Activated naive CD4-positive, alpha-beta T cell treated with anti-CD3 and anti-CD28 coated beads, Interleukin-2, amount 50 U/mL, for 24 hours (primary cell): Measurements from ENCODE around the gene HPCAL1.

Experiments used
- H3K27ac Mint-ChIP-seq: one replicate; pipeline ENCODE4 v1.8.0; 2021; ENCODE audit warnings: mild to moderate bottlenecking, mixed read lengths
- H3K27me3 Mint-ChIP-seq: one replicate; pipeline ENCODE4 v1.8.0; 2021; ENCODE audit warnings: mixed read lengths
- H3K36me3 Mint-ChIP-seq: one replicate; pipeline ENCODE4 v1.8.0; 2021; ENCODE audit warnings: mixed read lengths
- H3K4me1 Mint-ChIP-seq: one replicate; pipeline ENCODE4 v1.8.0; 2021; ENCODE audit warnings: mixed read lengths
- H3K4me3 Mint-ChIP-seq: one replicate; pipeline ENCODE4 v1.8.0; 2021; ENCODE audit warnings: mild to moderate bottlenecking, mixed read lengths
- H3K9me3 Mint-ChIP-seq: one replicate; pipeline ENCODE4 v1.8.0; 2021; ENCODE audit warnings: mixed read lengths

HPCAL1 gene

DNA sequence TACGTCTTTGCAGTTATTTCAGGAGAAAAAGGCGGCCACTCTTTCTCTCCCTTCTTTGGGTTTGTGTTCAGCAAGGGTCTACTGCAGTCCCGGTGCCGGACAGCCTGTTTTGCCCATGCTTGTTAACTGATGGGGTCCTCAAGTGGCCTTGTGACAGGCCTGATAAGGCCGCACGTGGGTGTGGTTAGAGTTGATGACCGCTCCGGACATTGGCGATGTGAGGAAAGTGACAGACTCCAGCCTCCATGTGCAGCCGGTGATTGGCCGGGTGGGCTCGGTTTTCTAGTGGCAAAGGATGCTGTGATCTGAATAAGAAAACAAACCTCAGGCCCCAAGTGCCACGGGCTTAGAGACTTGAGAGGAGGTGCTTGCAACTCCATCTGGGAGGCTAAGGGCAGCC, 15.6 kb downstream of the HPCAL1 start:
- Mint-ChIP-seq H3K4me1 (peaks cover 60% of the 10 kb centered on the region), H3K36me3 (peaks cover 7% of the 10 kb centered on the region), H3K9me3 (peaks cover 4% of the 10 kb centered on the region), H3K27me3 (no peaks in the 10 kb centered on the region), H3K27ac (no peak overlapping the region), H3K4me3 (no peak overlapping the region)

DNA sequence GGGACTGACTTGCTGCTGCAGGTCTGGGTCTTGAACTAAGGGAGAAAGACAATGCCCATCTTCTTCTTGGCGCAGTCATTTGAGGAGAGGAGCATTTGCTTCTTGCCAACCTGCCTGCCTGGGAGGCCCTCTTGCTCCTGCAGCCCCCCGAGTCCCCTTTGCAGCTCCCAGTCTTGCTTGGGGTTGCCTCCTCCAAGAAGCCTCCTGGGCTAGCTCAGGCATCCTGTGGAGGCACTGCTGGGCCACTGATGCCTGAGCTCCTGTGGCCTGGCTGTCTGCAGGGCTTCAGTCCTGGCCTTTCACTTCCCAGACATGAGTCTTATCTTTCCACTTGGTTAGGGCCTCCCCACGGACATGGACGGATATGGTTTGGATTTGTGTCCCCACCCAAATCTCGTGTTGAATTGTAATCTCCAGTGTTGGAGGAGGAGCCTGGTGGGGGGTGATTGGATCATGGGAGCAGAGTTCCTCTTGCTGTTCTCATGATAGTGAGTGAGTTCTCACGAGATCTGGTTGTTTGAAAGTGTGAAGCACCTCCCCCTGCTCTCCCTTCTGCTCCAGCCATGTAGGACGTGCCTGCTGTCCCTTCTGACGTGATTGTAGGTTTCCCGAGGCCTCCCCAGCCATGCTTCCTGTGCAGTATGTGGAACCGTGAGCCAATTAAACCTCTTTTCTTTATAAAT, 17.3 kb downstream of the HPCAL1 start:
- Mint-ChIP-seq H3K27ac (peak overlapping the region; percentile 33), H3K4me3 (no peak overlapping the region), H3K4me1 (peaks cover 68% of the 10 kb centered on the region), H3K36me3 (peaks cover 7% of the 10 kb centered on the region), H3K9me3 (peaks cover 4% of the 10 kb centered on the region), H3K27me3 (no peaks in the 10 kb centered on the region)

DNA sequence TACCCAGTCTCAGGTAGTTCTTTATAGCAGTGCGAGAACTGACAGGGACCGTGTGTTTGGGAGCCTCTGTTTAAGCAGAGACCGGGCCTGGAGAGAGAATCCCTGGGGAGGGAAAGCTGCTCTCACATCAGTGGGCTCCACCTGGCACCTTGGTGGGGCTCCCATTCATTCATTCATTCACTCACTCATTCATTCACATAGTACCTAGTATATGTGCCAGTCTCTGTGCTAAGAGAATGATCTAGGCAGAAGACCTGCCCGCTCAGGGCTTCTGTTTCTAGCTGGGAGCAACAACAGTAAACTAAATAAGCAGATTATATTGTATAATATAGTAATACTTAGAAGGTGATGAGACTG, 17.8 kb downstream of the HPCAL1 start:
- Mint-ChIP-seq H3K4me1 (peaks cover 71% of the 10 kb centered on the region), H3K27ac (peak overlapping the region; percentile 33), H3K4me3 (no peak overlapping the region), H3K27me3 (no peaks in the 10 kb centered on the region), H3K36me3 (peaks cover 7% of the 10 kb centered on the region), H3K9me3 (peaks cover 4% of the 10 kb centered on the region)

DNA sequence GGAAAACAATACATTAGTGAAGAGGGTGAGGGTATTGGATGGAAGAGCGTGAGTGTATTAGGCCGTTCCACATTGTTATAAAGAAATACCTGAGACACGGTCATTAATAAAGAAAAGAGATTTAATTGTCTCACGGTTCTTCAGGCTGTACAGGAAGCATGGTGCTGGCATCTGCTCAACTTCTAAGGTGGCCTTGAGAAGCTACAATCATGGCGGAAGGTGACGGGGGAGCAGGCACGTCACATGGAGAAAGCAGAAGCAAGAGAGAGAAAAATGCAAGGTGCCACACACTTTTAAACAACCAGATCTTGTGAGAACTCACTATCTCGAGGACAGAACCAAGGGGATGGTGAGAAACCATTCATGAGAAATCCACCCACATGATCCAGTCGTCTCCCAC, 18.2 kb downstream of the HPCAL1 start:
- peak overlapping the region; percentile 59 for H3K27ac Mint-ChIP-seq
- no peaks in the 10 kb centered on the region for H3K27me3 Mint-ChIP-seq
- peaks cover 71% of the 10 kb centered on the region for H3K4me1 Mint-ChIP-seq
- peak overlapping the region; percentile 19 for H3K4me3 Mint-ChIP-seq
- peaks cover 7% of the 10 kb centered on the region for H3K36me3 Mint-ChIP-seq
- H3K9me3 Mint-ChIP-seq = peaks cover 4% of the 10 kb centered on the region

DNA sequence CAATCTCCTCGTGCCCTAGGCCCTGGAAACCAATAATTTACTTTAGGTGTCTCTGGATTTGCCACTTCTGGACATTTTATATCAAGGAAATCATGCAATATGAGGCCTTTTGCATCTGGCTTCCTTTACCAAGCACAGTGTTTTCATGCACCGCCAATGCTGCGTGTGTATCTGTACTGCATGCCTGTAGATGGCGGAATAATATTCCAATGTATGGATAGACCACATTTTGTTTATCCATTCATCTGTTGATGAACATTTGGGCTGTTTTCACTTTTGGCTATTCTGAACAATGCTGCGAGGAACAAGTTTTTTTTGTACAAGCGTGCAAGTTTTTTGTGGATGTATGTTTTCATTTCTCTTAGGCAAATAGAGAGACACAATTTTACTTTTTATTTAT, 18.9 kb downstream of the HPCAL1 start:
- peaks cover 7% of the 10 kb centered on the region for H3K36me3 Mint-ChIP-seq
- H3K27ac Mint-ChIP-seq = no peak overlapping the region
- no peak overlapping the region for H3K4me3 Mint-ChIP-seq
- H3K27me3 Mint-ChIP-seq = no peaks in the 10 kb centered on the region
- H3K9me3 Mint-ChIP-seq = peaks cover 4% of the 10 kb centered on the region
- peaks cover 71% of the 10 kb centered on the region for H3K4me1 Mint-ChIP-seq

DNA sequence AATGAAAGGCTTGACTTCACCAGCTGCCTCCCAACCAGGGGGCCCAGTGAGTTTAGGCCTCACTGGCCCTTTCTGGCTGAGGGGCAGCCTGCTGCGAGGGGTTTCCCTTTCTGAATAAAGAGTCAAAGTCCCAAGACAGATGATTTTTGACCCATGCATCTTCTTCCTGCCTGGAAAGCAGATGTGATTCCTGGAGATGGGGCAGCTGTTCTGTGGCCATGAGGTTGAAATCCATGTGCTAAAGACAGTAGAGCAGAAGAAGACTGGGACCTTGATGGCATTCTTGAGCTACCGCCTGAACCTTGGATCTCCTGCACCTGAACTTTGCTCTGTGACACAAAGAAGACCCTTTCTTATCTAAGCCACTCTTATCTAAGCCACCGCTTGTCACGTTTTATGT, 19.8 kb downstream of the HPCAL1 start:
- Mint-ChIP-seq H3K4me3 (no peak overlapping the region), H3K36me3 (peaks cover 7% of the 10 kb centered on the region), H3K4me1 (peaks cover 78% of the 10 kb centered on the region), H3K9me3 (peaks cover 4% of the 10 kb centered on the region), H3K27me3 (no peaks in the 10 kb centered on the region), H3K27ac (no peak overlapping the region)

DNA sequence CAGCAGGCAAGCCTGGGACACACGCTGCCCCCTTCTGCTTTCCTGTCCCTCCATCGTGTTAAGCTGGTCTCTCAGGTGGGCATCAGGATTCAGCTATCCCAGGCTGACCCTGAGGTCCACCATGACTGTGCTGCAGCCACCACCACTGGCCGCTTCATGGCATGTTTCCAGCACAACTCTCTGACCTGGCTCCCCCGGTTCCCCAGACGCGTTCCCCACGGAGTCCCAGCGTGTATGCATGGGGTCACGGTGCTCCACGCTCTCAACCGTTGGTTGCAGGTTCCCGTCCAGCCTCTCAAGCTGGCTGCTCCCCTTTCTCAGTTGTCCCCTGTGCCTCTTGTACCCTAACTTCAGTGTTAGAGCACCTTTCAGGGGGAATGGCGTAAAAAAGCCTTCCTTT, 20.3 kb downstream of the HPCAL1 start:
- no peak overlapping the region for H3K4me3 Mint-ChIP-seq
- no peaks in the 10 kb centered on the region for H3K27me3 Mint-ChIP-seq
- no peak overlapping the region for H3K27ac Mint-ChIP-seq

DNA sequence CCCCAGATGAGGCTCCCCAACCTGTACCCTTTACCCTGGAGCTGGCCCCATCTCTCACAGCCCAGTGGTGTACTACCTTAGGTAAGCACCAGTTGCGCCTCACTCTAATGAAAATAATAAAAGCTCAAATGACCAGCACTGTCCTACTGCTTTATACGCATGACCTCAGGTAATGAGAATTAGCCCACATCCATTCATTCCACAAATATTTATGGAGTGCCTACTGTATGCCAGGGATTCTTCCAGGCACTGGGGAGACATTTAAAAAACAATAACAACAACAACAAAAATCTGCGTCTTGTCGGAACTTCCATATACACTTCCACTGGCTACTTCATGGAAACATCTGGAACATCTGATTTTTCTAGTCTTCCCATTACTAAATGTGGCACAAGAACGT, 20.8 kb downstream of the HPCAL1 start:
- Mint-ChIP-seq H3K9me3 (peaks cover 4% of the 10 kb centered on the region), H3K27me3 (no peaks in the 10 kb centered on the region), H3K4me3 (no peak overlapping the region), H3K4me1 (peaks cover 80% of the 10 kb centered on the region), H3K27ac (no peak overlapping the region), H3K36me3 (peaks cover 7% of the 10 kb centered on the region)

More for the DNA sequence above, 20.3 kb downstream of the HPCAL1 start:
- H3K36me3 Mint-ChIP-seq = peaks cover 7% of the 10 kb centered on the region
- peaks cover 4% of the 10 kb centered on the region for H3K9me3 Mint-ChIP-seq
- H3K4me1 Mint-ChIP-seq = peaks cover 80% of the 10 kb centered on the region

DNA sequence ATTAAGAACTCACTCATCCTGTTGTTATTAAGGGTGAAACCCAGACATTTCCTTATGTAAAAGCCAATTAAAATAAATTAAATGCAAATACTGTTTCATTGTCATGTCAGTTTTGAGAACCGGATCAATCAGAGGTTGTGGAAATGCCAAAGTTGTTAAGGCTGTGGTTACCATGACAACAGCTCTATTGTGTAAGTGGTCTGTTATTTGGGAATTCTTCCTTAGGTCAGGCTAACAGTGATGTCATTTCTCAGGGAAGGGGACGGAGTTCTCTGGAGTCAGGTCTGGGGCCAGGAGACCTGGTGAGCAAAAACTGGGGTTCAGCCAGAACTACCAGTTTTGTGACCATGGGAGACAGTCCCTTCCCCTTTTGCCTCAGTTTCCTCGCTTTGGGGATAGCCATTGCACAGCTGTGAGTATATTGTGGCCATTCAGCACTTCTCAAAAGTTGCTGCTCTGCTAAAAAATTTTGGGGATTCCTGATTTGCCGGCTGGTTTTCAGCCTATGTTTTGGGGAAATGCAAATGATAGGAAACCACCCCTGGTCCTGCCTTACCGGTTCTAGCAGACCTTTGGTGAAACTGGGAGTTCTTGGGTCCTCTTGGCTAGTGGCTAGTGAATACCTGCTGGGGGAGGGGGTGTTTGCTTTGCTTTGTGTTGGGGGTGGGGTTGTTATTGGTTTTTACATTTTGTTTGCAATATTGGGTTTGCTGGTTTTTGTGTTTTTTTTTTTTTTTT, 21.6 kb downstream of the HPCAL1 start:
- peaks cover 4% of the 10 kb centered on the region for H3K9me3 Mint-ChIP-seq
- H3K27me3 Mint-ChIP-seq = no peaks in the 10 kb centered on the region

DNA sequence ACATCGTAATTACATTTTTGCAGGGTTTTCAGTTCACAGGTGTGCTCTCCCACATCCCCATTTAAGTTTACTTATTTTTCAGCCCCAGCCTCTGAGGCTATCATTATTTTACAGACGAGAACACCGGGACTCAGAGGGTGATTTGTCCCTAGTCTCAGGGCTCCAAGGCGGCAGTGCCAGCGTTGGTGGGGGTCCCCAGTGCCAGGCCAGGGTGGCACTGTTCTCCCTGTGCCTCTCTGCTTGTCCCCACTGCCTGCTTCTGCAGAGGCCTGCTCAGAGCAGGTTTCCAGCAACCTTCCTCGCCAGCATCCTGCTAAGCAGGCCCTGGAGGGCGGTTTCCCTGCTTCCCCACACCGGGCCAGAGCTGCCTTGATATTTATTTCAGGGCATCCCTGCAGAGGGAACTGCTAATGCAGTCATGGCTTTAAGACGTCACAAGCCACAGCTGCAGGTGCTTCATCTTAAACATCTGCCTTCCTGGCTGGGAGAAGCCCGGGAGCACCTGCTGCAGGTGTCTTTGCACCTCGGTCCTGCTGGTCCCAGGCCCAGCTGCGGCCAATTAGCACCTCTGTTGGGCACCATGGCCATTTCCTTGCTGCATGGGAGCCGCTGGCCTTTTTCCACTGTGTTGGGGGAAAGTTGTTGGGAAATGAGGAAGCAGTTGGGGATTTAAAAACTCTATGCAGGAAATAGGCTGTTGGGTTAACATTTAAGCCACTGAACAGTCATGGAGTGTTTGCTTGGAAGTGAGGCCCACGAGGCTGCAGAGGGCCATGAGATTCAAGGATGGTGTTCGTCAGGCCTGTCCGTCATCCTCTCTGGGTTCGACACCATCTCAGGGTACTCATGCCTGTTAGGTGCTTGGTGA, 22.8 kb downstream of the HPCAL1 start:
- H3K36me3 Mint-ChIP-seq = peaks cover 7% of the 10 kb centered on the region
- H3K4me3 Mint-ChIP-seq = no peak overlapping the region
- H3K27me3 Mint-ChIP-seq = no peaks in the 10 kb centered on the region
- peak overlapping the region; percentile 85 for H3K27ac Mint-ChIP-seq
- peaks cover 4% of the 10 kb centered on the region for H3K9me3 Mint-ChIP-seq
- H3K4me1 Mint-ChIP-seq = peaks cover 84% of the 10 kb centered on the region

More for the DNA sequence above, 21.6 kb downstream of the HPCAL1 start:
- Mint-ChIP-seq H3K4me1 (peaks cover 81% of the 10 kb centered on the region), H3K36me3 (peaks cover 7% of the 10 kb centered on the region), H3K4me3 (no peak overlapping the region), H3K27ac (peak overlapping the region; percentile 46)

DNA sequence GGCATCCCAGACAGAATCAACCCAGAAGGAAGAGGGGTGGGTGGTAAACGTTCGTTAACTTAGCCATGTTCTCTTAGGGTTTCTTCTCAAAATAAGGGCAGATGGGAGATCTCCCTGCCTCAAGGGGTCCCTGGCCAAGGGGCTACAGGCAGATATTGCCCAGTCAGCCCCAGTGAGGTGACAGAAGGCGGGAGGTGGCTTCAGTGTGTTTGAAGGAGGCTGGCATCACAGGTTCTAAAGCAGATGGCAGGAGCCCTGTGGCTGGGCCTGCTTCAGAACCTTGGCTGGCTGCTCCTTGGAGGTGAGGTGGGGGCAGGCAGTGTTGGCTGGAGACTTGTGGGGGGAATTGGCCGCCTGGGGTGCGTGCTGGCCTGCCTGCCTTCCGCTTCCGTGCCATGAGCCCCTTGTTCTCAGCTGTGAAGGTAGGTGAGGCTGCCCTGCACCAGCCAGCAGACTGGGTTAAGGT, 23.5 kb downstream of the HPCAL1 start:
- Mint-ChIP-seq H3K9me3 (no peaks in the 10 kb centered on the region), H3K27ac (peak overlapping the region; percentile 85), H3K36me3 (peaks cover 3% of the 10 kb centered on the region), H3K27me3 (no peaks in the 10 kb centered on the region), H3K4me1 (peaks cover 84% of the 10 kb centered on the region), H3K4me3 (no peak overlapping the region)

DNA sequence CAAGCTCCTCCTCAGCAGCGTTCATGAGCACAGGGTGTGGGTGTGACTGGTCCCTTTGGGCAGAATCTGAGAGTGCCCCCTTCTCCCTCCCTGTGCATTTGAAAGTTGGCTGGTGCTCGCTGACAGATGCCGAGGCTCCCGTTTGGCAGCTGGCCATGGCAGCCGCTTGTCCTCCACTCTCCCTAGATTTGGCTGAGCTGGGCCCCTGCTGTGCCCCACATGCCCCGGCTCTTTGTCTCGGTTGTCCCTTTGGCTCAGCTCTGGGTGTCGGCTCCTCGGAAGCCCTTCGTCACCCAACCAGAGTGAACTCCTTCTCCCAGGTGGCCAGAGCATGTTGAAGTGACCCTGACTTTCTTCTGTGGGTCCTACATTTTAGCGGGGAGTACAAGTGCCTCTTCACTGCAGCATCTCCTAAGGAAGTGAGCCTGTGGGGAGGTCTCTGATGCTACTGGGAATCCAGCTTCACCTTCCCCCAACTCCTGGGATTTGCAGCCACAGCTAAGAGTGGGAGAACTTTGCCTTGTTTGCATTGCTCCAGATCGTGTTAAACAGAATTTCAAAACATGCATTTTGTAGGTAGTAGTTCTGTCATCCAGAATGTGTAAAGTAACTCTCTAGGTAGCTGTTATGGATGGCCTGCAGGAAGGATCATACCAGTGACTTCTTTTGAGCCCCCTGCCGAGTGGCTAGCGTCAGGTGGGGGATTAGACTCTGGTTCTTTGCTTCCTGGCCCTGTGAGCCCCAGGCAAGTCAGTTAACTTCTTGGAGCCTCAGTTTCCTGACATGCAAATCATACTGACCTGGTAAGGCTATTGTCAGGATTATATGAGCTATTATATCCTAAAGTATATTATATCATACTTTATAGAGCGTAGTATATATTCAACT, 24.2 kb downstream of the HPCAL1 start:
- Mint-ChIP-seq H3K9me3 (no peaks in the 10 kb centered on the region), H3K36me3 (no peaks in the 10 kb centered on the region), H3K27ac (peak overlapping the region; percentile 70), H3K4me3 (no peak overlapping the region), H3K27me3 (no peaks in the 10 kb centered on the region), H3K4me1 (peaks cover 92% of the 10 kb centered on the region)

DNA sequence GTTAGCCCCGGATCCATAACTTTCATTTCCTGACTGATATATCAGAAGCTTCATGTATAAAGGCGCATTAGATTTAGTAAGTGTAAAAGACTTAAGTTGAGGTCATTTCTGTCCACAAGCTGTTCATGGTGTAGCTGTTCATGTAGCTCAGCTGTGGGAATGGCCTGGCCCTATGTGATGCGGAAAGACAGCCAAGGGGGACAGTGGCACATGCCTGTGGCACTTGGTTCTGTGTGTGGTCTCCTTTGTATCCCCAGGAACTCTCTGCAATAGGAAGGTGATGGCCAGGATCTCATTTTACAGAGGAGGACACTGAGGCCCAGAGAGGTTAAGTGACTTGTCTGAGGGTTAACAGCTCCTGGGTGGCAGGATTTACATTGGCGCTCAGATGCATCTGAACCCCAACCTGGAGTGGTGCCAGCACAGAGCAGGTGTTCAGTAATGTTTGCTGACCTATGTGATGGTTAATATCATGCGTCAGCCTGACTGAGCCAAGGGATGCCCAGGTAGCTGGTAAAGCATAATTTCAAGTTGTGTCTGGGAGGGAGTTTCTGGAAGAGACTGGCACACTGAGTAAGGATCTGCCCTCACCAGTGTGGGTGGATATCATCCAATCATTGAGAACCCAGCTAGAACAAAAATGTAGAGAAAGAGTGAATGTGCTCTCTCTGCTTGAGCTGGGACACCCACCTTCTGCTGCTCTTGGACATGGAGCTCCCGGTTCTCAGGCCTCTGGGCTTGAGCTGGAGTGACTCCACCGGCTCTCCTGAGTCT, 25.4 kb downstream of the HPCAL1 start:
- H3K27me3 Mint-ChIP-seq = no peaks in the 10 kb centered on the region
- H3K27ac Mint-ChIP-seq = peak overlapping the region; percentile 43
- H3K36me3 Mint-ChIP-seq = no peaks in the 10 kb centered on the region
- no peaks in the 10 kb centered on the region for H3K9me3 Mint-ChIP-seq
- H3K4me3 Mint-ChIP-seq = no peak overlapping the region
- H3K4me1 Mint-ChIP-seq = peaks cover 100% of the 10 kb centered on the region
